ENCODE data around the gene SYT7. TPM values are rescaled to one million over a fixed set of nuclear protein-coding genes. Genes with fewer than 3 reads are reported as not detected.
A peak's percentile ranks its signal among the peaks of the same experiment; 100 is the strongest.

The SYT7 gene
- total and polyA plus RNA-seq, 2 of the 8 experiments (the other 6 are each of a cell fraction or from before 2014, with no cell fraction given): 9.6 to 10.5 TPM

- Histone ChIP-seq H4K91ac (replicated peaks; ENCODE audit: insufficient read length, low read length) (peak overlapping the region; percentile 16), H2BK15ac (ENCODE audit: low read length) (peak overlapping the region; percentile 88; the same call in 1 of the 2 replicates), H2BK12ac (ENCODE audit: low read depth, low read length) (peak overlapping the region; percentile 97; the same call in 1 of the 2 replicates), H3K9me3 (ENCODE audit: insufficient read depth in 2 of 2, low read depth in 1 of 2, low read length in 1 of 2) (no peaks in the 10 kb centered on the region), H3K4ac (replicated peaks; ENCODE audit: insufficient read length, low read depth, low read length) (peak overlapping the region; percentile 76), H3K79me1 (ENCODE audit: low read depth, low read length) (no peaks in the 10 kb centered on the region; the same call in 1 of the 2 replicates), H3K9ac (replicated peaks in 1 of 4; ENCODE audit: extremely low read depth in 1 of 4, low read depth in 3 of 4, low read length in 3 of 4) (no peak overlapping the region), H3K18ac (ENCODE audit: extremely low read depth, low read length) (no peak overlapping the region), H3K14ac (ENCODE audit: insufficient read length) (no peak overlapping the region), H4K8ac (ENCODE audit: extremely low read depth, insufficient read depth, low read length) (no peak overlapping the region), H3K56ac (replicated peaks; ENCODE audit: insufficient read length, low read depth, low read length) (no peak overlapping the region), H3K27ac (ENCODE audit: low read depth, low read length) (no peak overlapping the region), H2AK5ac (ENCODE audit: low read depth, low read length) (peak overlapping the region; percentile 87; the same call in 1 of the 2 replicates), H2AFZ (ENCODE audit: low read length) (no peak overlapping the region), H3K79me2 (ENCODE audit: control insufficient read depth in 1 of 2, insufficient read depth in 2 of 2, low read length in 2 of 2) (no peaks in the 10 kb centered on the region), H3K36me3 (ENCODE audit: control insufficient read depth in 2 of 4, insufficient read depth in 4 of 4, low read length in 3 of 4) (no peaks in the 10 kb centered on the region), H2BK5ac (ENCODE audit: low read depth, low read length) (0 out of 2 replicates have a peak overlapping the region, but pooled peaks have one; percentile 75), H3K27me3 (replicated peaks in 1 of 4; ENCODE audit: control insufficient read depth in 3 of 4, extremely low read depth in 1 of 4, insufficient read depth in 3 of 4, low read length in 3 of 4) (peaks cover 5 to 31% (median 26%) of the 10 kb centered on the region in 4 experiments), H2BK120ac (replicated peaks; ENCODE audit: low read depth, low read length) (no peak overlapping the region), H4K5ac (ENCODE audit: insufficient read length, low read depth, low read length) (no peak overlapping the region), H3K4me2 (ENCODE audit: insufficient read depth in 1 of 2, low read depth in 2 of 2, low read length in 2 of 2) (no peak overlapping the region), H3K23me2 (ENCODE audit: low read depth, low read length) (peaks cover 6% of the 10 kb centered on the region; the same call in 1 of the 2 replicates), H3K4me1 (replicated peaks in 1 of 4; ENCODE audit: control insufficient read depth in 3 of 4, insufficient read depth in 4 of 4, low read length in 3 of 4) (peaks cover 9 to 26% (median 17%) of the 10 kb centered on the region in 4 experiments), H3K4me3 (ENCODE audit: extremely low read depth in 1 of 4, insufficient read depth in 2 of 4, low read depth in 3 of 4, low read length in 4 of 4) (no peak overlapping the region), H3K23ac (ENCODE audit: insufficient read length) (no peak overlapping the region), H4K20me1 (replicated peaks in 1 of 2; ENCODE audit: control insufficient read depth in 1 of 2, insufficient read depth in 2 of 2, low read length in 2 of 2) (peaks cover 0 to 1% of the 10 kb centered on the region in 2 experiments), H2BK20ac (ENCODE audit: low read length) (no peak overlapping the region; the same call in 1 of the 2 replicates)
- DNase-seq (ENCODE audit: low read depth in 1 of 2, low spot score in 2 of 2) (no peak), FAIRE-seq (no peak)
- ChIA-PET POLR2A (ENCODE audit: partially characterized antibody) (interaction anchor here (0.6 to 2.5 kb wide), 3 partner anchors 9 to 19 kb away, joined by 3 to 7 read pairs (median 4); no protein-coding TSS in a partner anchor), CTCF (ENCODE audit: partially characterized antibody) (interaction anchor here (0.6 to 40.4 kb wide), 12 partner anchors 10 to 543 kb away, joined by 3 to 2106 read pairs (median 4); a partner anchor contains a TSS)
- 81% methylated on average over 8 of the region's 8 CpGs; no CpG with 5 or more reads in 1 of the 2 experiments for WGBS, 2 experiments (ENCODE audit: extremely low coverage in 1 of 2, insufficient coverage in 1 of 2, insufficient read length in 1 of 2, insufficient replicate concordance in 2 of 2, low coverage in 1 of 2, low lambda C conversion rate in 2 of 2, missing lambda C conversion rate in 1 of 2)
- no peak for TF ChIP-seq CBX8 (IDR thresholded peaks at IDR 0.05; ENCODE audit: borderline replicate concordance, low read depth, low read length)
- no peak for TF ChIP-seq RNF2 (IDR thresholded peaks at IDR 0.05; ENCODE audit: borderline replicate concordance, low read depth, low read length, missing control alignments, poor library complexity, severe bottlenecking)
- TF ChIP-seq HDAC2 (IDR thresholded peaks at IDR 0.05; ENCODE audit: borderline replicate concordance in 1 of 2, low read depth in 2 of 2, low read length in 2 of 2): no peak
- no peak for TF ChIP-seq RFX5 (IDR thresholded peaks at IDR 0.05; ENCODE audit: borderline replicate concordance, low read depth, low read length)
- no peak for TF ChIP-seq SP2 (IDR thresholded peaks at IDR 0.05; ENCODE audit: low read length)
- TF ChIP-seq FOSL1 (IDR thresholded peaks at IDR 0.05; ENCODE audit: insufficient read depth, low read depth, low read length): no peak
- no peak for TF ChIP-seq ZNF274 (IDR thresholded peaks at IDR 0.05; ENCODE audit: borderline replicate concordance, extremely low read depth, low read length)
- TF ChIP-seq CTCF (IDR thresholded peaks at IDR 0.05; ENCODE audit: control extremely low read depth in 1 of 3, insufficient read depth in 1 of 3, low read depth in 1 of 3, low read length in 3 of 3): no peak
These were observed 77.6 kb downstream of the SYT7 start for GRCh38 chr11:61503135-61503770.

Measured in H1 (cell line).